Body of pancreas (tissue), 4 donors: ENCODE data around the gene RPH3AL. TPM values are rescaled to one million over a fixed set of nuclear protein-coding genes. Genes with fewer than 3 reads are reported as not detected.

ENCODE experiments used
- ATAC-seq: fragments of 150-250 bp; one replicate; pipeline ENCODE4 v1.9.1; 2016
- DNase-seq, 4 donors: peaks; one replicate each; pipeline ENCODE4 v3.0.0-alpha.2; 2019
- H3K27ac ChIP-seq, 4 donors: fragments of 200-600 bp; sonication (generic); 1 replicate in 3 of 4; 2 replicates in 1 of 4; pipeline versions ENCODE4 v1.5.1 to v1.6.1; 2016 to 2019; ENCODE audit warnings: mild to moderate bottlenecking in 1 of 4, mixed read lengths in 1 of 4, moderate library complexity in 1 of 4
- H3K27me3 ChIP-seq, 2 donors: fragments of 200-600 bp; sonication (generic); one replicate each; pipeline ENCODE4 v1.6.0; 2016; ENCODE audit warnings: mild to moderate bottlenecking in 1 of 2
- H3K36me3 ChIP-seq, 2 donors: fragments of 200-600 bp; sonication (generic); replicated peaks in 1 of 2; 2 replicates each; pipeline ENCODE4 v1.5.1; 2016; ENCODE audit warnings: low read depth in 2 of 2; ENCODE audit not compliant: insufficient read depth in 1 of 2
- H3K4me1 ChIP-seq: fragments of 200-600 bp; sonication (generic); one replicate; pipeline ENCODE4 v1.6.0; 2016
- H3K4me3 ChIP-seq, 2 donors: fragments of 200-600 bp; sonication (generic); 1 replicate in 1 of 2; 2 replicates in 1 of 2; pipeline ENCODE4 v1.5.1; 2016 to 2019
- H3K9me3 ChIP-seq, 3 donors: fragments of 200-600 bp; sonication (generic); 1 replicate in 2 of 3; 2 replicates in 1 of 3; pipeline ENCODE4 v1.5.1; 2016
- POLR2A ChIP-seq, 3 donors: fragments of 450-650 bp; IDR thresholded peaks; one replicate each; pipeline ENCODE4 v1.6.1; 2016; ENCODE audit warnings: antibody characterized with exemption in 3 of 3, mild to moderate bottlenecking in 2 of 3
- WGBS, 2 donors: methylation state at CpG; one replicate each; pipeline ENCODE4 v1.1.5; 2017; 5-methylcytosine and 5-hydroxymethylcytosine counted together
- intact Hi-C: fragments of 100-400 bp; cut with DNase I; formaldehyde crosslinking; loops from one replicate; pipeline ENCODE4 v1.15.1; 2023
- total RNA-seq, 2 donors: library from RNA; depleted of rRNA; stranded (reverse); fragments of >200 nt; gene quantifications; one replicate each; pipeline ENCODE4 v1.1.0, GENCODE V29; 2016
- TF ChIP-seq, protein P1 (sequence below), 7 experiments: fragments of 450-650 bp in 4 of 7; fragments of 200-600 bp in 3 of 7; sonication (generic) in 3 of 7; IDR thresholded peaks; one replicate each; pipeline ENCODE4 v1.5.1; 2016 to 2019; ENCODE audit warnings: antibody characterized with exemption in 7 of 7

Gene RPH3AL
- total RNA-seq, 2 donors from 2014 or later: 77.1 to 89.5 TPM

DNA sequence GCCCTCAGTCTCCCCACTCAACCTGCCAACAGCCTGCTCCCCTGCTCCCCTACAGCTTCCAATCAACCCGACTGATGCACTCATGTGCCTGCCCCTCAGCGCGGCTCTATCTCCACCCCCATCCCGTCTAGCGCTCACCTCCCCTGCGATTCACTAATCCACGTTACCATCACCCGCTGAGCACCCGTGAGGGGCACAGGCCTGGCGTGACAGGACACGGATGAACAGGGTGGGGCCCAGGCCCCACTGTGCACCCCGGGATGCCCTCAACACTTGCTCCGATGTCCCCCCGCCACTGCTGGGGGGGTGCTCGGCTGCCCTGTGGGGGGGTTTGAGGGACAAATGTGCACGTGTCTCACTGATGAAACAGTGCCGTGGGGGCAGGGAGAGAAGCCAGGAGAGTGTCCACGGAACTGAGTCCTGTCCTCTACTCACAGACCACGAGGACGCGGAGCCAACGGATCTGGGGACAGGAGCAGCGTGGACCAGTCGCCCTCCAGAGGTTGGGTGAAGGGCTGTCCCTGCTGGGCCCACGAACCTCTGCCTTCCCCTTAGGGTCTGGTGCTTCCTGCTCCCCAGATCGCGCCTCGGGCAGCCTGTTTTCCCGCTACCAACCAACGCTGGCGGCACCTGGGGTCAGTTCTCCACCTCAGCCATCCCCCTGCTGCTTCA lies 66.7 kb downstream of the RPH3AL start:
- peaks cover 0 to 11% of the 10 kb centered on the region in 2 donors for H3K36me3 ChIP-seq
- H3K27me3 ChIP-seq: no peaks in the 10 kb centered on the region
- no peaks in the 10 kb centered on the region for H3K9me3 ChIP-seq
- DNase-seq (peak in 1 of 4 donors; percentile 13), ATAC-seq (no peak)
- 88 to 91% methylated on average over 18 to 22 of the region's 31 CpGs for WGBS, 2 donors
- TF ChIP-seq POLR2A (IDR thresholded peaks at IDR 0.05): no peak
- TF ChIP-seq, protein P1, sequence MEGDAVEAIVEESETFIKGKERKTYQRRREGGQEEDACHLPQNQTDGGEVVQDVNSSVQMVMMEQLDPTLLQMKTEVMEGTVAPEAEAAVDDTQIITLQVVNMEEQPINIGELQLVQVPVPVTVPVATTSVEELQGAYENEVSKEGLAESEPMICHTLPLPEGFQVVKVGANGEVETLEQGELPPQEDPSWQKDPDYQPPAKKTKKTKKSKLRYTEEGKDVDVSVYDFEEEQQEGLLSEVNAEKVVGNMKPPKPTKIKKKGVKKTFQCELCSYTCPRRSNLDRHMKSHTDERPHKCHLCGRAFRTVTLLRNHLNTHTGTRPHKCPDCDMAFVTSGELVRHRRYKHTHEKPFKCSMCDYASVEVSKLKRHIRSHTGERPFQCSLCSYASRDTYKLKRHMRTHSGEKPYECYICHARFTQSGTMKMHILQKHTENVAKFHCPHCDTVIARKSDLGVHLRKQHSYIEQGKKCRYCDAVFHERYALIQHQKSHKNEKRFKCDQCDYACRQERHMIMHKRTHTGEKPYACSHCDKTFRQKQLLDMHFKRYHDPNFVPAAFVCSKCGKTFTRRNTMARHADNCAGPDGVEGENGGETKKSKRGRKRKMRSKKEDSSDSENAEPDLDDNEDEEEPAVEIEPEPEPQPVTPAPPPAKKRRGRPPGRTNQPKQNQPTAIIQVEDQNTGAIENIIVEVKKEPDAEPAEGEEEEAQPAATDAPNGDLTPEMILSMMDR (IDR thresholded peaks at IDR 0.05): no peak
- intact Hi-C loops: loop anchor here (2.0 kb wide), 1 partner anchor 29 kb away; no protein-coding TSS in a partner anchor
- H3K4me3 ChIP-seq: no peak overlapping the region
- H3K27ac ChIP-seq: no peak overlapping the region
- H3K4me1 ChIP-seq: peaks cover 8% of the 10 kb centered on the region

- TF ChIP-seq, protein P1 (IDR thresholded peaks at IDR 0.05): no peak
- TF ChIP-seq POLR2A (IDR thresholded peaks at IDR 0.05): no peak
- 86 to 91% methylated on average over 22 to 29 of the region's 29 CpGs for WGBS, 2 donors
- H3K27ac ChIP-seq: no peak overlapping the region
- no peak for ATAC-seq
- no peak for DNase-seq
- no peaks in the 10 kb centered on the region for H3K27me3 ChIP-seq
- intact Hi-C loops: loop anchor here (2.0 kb wide), 1 partner anchor 30 kb away; no protein-coding TSS in a partner anchor
- H3K4me1 ChIP-seq: peaks cover 8% of the 10 kb centered on the region
- peaks cover 0 to 9% of the 10 kb centered on the region in 2 donors for H3K36me3 ChIP-seq
- H3K9me3 ChIP-seq: no peaks in the 10 kb centered on the region
- H3K4me3 ChIP-seq: no peak overlapping the region
Measured at GRCh38 chr17:284676-285355, 67.8 kb downstream of the RPH3AL start.

DNA sequence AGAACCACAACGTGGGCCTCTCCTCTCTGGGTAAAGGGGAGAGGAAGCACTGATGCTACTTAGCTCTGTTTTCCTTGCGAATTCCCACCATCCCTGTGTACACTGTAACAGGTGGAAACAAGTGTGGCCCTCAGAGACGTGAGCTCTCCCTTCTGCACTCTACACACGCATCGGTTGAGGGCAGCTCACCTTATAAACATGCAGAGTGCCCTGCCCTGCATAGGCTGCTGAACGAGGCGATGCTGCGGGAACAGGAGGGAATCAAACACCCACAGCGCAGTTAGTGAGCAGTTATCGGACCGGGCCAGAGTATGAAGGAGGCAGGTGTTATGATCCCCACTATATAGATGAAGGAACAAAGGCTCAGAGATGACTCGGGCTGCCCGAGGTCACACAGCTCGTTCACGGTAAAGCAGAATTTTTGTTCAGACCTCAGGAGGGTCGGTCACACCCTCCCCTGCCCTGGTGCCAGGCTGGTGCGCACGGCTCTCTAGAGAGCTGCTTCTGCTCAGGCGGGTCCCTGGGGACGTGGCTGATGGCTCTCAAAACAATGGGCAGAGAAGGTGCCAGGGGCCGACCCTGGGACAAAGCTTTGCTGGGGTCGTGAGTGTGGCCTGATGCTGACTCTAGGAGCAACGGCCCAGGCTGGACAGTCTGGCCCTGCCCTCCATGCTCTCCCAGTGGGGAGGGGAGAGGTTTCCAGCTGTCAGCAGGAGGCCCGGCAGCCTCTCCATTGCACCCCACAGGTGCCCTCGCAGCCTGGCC lies 68.5 kb downstream of the RPH3AL start:
- no peak overlapping the region for H3K27ac ChIP-seq
- H3K4me1 ChIP-seq: peaks cover 8% of the 10 kb centered on the region
- no peak for TF ChIP-seq POLR2A (IDR thresholded peaks at IDR 0.05)
- TF ChIP-seq, protein P1 (IDR thresholded peaks at IDR 0.05): no peak
- DNase-seq (peak in 1 of 4 donors; percentile 13), ATAC-seq (no peak)
- no peaks in the 10 kb centered on the region for H3K9me3 ChIP-seq
- no peak overlapping the region for H3K4me3 ChIP-seq
- WGBS, 2 donors: 76 to 77% methylated on average over 11 to 25 of the region's 25 CpGs
- peaks cover 0 to 7% of the 10 kb centered on the region in 2 donors for H3K36me3 ChIP-seq
- intact Hi-C loops: loop anchor here (2.0 kb wide), 1 partner anchor 31 kb away; no protein-coding TSS in a partner anchor
- H3K27me3 ChIP-seq: no peaks in the 10 kb centered on the region

DNA sequence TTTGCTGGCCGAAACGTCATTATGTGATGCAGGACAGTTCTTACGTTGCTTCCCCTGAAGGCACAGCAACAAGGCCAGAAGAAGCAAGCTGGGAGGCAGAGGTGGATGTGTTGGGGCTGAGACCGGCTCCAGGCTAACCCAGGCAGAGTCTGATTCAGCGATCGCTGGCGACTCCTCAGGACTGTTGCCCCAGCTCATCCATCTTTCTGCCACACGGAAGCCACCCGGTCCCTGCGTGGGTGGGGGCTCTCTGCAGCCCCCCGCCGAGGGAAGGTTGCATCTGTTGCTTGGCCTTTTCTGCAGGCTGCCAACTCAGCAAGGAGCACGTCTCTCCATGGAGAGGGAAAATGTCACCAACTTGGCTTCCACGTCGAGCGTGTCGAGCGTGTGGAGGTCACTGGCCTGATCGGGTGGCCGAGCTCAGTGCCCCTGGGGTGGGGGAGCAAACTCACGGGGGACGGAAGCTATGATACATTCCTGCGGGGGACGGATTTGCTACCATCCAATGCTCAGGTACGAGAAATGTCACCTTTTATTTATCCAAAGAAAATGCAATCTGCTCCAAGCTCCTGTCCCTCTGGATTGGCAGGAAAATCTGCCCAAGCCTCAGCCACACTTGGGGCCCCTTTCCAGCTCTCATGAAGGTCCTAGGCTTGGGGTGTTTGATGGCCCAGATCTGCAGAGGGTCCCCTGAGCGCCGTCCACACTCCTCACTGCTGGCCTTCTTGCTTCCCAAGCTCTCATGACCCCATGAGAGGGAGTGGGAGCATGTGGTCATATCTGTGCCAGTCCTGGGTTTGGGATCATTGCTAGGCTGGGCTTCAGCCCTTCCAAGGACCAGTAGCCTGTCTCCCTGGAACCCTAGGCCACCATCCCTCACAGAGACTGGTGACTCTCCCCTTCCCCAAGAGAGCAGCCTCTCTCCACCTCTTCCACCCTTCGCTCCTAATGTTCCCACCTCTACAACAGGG lies 69.4 kb downstream of the RPH3AL start:
- Histone ChIP-seq H3K27ac (no peak overlapping the region), H3K4me1 (peaks cover 8% of the 10 kb centered on the region), H3K9me3 (no peaks in the 10 kb centered on the region), H3K36me3 (peaks cover 0 to 7% of the 10 kb centered on the region in 2 donors), H3K4me3 (no peak overlapping the region), H3K27me3 (no peaks in the 10 kb centered on the region)
- intact Hi-C loops: no loop called here
- WGBS, 2 donors: 81 to 88% methylated on average over 19 to 26 of the region's 28 CpGs
- ATAC-seq: no peak
- TF ChIP-seq, protein P1 (IDR thresholded peaks at IDR 0.05): no peak
- no peak for TF ChIP-seq POLR2A (IDR thresholded peaks at IDR 0.05)
- DNase-seq: peak in 1 of 4 donors; percentile 24
